K562 (cell line): ENCODE measurements around the gene SKAP1.

Experiments
- CHD7 ChIP-seq: fragments of 200-600 bp; sonication (generic); IDR thresholded peaks from one replicate; pipeline ENCODE4 v1.6.1; 2012; ENCODE audit warnings: mild to moderate bottlenecking, low read depth, low read length, inconsistent platforms
- CTCF ChIP-seq, 3 experiments: IDR thresholded peaks in 2 of 3; conservative IDR thresholded peaks in 1 of 3; 2 replicates each; pipeline ENCODE4 v1.5.1; 2011 to 2012; ENCODE audit warnings: low read length in 3 of 3, mild to moderate bottlenecking in 3 of 3, control low read depth in 2 of 3, improper control_type of control experiment in 1 of 3, inconsistent platforms in 1 of 3, low read depth in 1 of 3, mixed read lengths in 1 of 3, moderate library complexity in 1 of 3; ENCODE audit not compliant: insufficient read depth in 2 of 3
- DPF2 ChIP-seq: fragments of 450-650 bp; IDR thresholded peaks from 2 replicates; pipeline ENCODE4 v1.6.1; 2016
- EZH2 ChIP-seq: IDR thresholded peaks from 2 replicates; pipeline ENCODE4 v1.6.1; 2012; ENCODE audit warnings: low read depth, mild to moderate bottlenecking, inconsistent platforms, low read length, borderline replicate concordance
- FOXM1 ChIP-seq, 2 experiments: fragments of 450-650 bp in 1 of 2; sonication (generic) in 1 of 2; formaldehyde crosslinking in 1 of 2; IDR thresholded peaks; 2 replicates each; pipeline versions ENCODE4 v1.6.1 to v1.9.0; 2017 to 2022; ENCODE audit warnings: low read depth in 2 of 2, mild to moderate bottlenecking in 2 of 2, missing genetic modification reagents in 1 of 2, moderate library complexity in 1 of 2
- MAZ ChIP-seq, 2 experiments: fragments of 450-650 bp in 1 of 2; sonication (generic) in 1 of 2; formaldehyde crosslinking; IDR thresholded peaks in 1 of 2; conservative IDR thresholded peaks in 1 of 2; 2 replicates each; pipeline versions ENCODE4 v1.4.0 to v1.5.0; 2020; ENCODE audit warnings: mild to moderate bottlenecking in 1 of 2, missing genetic modification reagents in 1 of 2
- MEF2D ChIP-seq: conservative IDR thresholded peaks from 2 replicates; pipeline ENCODE4 v1.6.1; 2016; ENCODE audit warnings: low read depth, missing genetic modification characterization, missing compliant biosample characterization
- ZFP36 ChIP-seq: fragments of 150-350 bp; IDR thresholded peaks from 2 replicates; pipeline ENCODE4 v1.6.1; 2018; ENCODE audit warnings: low read length, low read depth; ENCODE audit not compliant: partially characterized antibody

- TF ChIP-seq CTCF (IDR thresholded peaks at IDR 0.05 in 2 of 3, conservative IDR thresholded peaks at IDR 0.05 in 1 of 3; ENCODE audit: insufficient read depth in 2 of 3, low read depth in 1 of 3, low read length in 3 of 3) (no peak), CHD7 (no peak), DPF2 (no peak), MAZ (CRISPR knock-in tag; conservative IDR thresholded peaks at IDR 0.05 in 1 of 2, IDR thresholded peaks at IDR 0.05 in 1 of 2) (no peak), MEF2D (tag) (no peak), FOXM1 (IDR thresholded peaks at IDR 0.05; ENCODE audit: low read depth) (no peak), FOXM1 (CRISPR knock-in tag; IDR thresholded peaks at IDR 0.05; ENCODE audit: low read depth) (no peak), ZFP36 (no peak), EZH2 (no peak)
Measured at GRCh38 chr17:48100160-48100559, 329.9 kb downstream of the SKAP1 start.
